ENCODE results near the gene UMAD1. TPM values are rescaled to one million over a fixed set of nuclear protein-coding genes. Genes with fewer than 3 reads are reported as not detected.
A peak's percentile ranks its signal among the peaks of the same experiment; 100 is the strongest.
"Not testable (repeated sequence)": the region's sequence is repeated elsewhere in the genome, so short reads cannot be mapped to it uniquely, and the experiment has no call there.

UMAD1 gene
- total RNA-seq, 1 experiment from 2014 or later, result 20.8 TPM

- peak; percentile 92 for DNase-seq (ENCODE audit: low spot score)
Observed at GRCh38 chr7:7795630-7796121, 155.1 kb downstream of the UMAD1 start.

DNA sequence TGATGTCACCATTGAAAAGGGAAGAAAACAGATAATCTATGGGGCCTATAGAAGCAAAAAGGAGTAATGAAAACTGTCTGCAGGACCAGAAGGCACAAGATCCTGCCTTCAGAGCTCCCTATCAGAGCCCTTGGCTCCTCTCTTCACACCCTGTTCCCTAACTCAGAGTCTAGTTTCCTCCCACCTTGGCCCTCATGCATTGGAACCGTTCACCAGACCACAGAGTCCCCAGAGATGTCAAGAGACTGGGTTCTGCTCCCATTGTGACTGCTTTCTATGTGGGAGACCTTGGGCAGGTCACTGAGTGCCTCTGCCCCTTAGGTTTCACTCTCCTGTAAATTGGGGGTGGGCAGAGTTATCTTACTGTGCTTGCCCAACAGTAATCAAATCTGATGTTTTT is 158.0 kb downstream of the UMAD1 start:
- no peak for DNase-seq (ENCODE audit: low spot score)

DNA sequence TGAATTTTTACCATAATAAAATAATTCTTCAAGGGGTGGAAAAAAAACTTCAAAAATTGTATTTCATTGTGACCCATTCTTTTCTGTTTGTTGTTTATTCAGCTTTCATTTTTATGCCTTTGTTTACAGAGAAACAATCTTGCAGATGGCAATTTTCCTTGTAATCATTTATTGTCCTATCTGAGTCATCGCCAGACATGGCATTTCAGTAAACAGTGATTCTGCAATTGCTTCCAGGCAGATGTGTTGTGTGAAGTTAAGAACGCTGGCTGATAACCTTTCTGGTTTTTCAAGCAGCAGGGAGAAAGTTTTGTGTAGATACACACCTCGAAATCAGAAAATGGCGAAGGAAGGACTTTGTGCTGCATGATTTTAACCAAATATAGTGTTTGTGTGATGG is 158.6 kb downstream of the UMAD1 start:
- peak; percentile 47 for DNase-seq (ENCODE audit: low spot score)

- no peak for DNase-seq (ENCODE audit: low spot score)
Observed at GRCh38 chr7:7802531-7802930, 162.0 kb downstream of the UMAD1 start.

DNA sequence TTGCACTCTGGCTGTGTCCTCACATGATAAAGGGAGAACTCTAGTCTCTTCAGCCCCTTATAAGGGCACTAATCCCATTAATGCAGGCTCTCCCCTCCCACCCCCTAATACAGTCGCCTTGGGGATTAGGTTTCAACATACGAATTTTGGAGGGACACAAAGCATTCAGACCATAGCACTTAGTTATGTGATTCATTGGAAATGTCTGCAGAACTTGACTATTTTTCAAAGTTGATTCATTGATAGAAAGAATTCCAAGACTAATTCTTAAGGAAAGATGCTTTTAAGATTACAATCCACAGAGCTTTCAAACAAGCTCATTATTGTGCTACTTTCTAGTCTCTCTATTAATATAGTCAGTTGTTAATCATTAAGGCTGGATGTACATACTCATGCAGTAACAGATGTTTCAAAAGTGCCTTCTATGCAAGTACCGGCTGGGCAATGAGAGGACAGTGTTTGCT is 163.2 kb downstream of the UMAD1 start:
- DNase-seq (ENCODE audit: low spot score), result no peak

GRCh38 chr7:7804822-7805221 is 164.3 kb downstream of the UMAD1 start:
- not testable (repeated sequence) for DNase-seq (ENCODE audit: low spot score)

DNA sequence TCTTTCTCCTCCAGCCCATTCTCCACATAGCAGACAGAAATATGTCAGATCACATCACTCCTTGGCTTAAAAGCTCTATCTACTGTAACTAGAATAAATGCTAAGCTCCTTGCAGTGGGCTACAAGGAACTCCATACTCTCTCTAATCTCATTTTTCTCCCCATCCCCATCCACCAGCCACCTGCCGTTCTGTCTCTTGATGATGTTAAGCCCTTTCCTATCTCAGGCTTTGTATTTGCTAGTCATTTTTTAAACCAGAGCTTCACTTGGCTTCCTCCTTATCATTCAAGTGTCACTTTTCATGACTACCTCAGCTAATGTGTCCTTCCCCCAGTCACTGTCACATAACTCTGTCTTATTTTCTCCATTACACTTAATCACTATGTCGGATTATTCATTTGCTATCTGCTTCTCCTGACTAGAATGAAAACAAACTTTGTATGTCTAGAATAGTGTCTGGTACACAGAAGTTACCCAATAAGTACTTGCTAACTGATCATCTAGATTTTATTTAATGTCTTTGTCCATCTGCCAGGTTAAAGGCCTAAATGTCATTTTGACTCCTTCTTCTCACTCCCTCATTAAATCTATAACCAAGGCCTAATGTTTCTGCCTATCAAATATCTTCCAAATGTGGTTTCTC is 165.1 kb downstream of the UMAD1 start:
- no peak for DNase-seq (ENCODE audit: low spot score)

DNA sequence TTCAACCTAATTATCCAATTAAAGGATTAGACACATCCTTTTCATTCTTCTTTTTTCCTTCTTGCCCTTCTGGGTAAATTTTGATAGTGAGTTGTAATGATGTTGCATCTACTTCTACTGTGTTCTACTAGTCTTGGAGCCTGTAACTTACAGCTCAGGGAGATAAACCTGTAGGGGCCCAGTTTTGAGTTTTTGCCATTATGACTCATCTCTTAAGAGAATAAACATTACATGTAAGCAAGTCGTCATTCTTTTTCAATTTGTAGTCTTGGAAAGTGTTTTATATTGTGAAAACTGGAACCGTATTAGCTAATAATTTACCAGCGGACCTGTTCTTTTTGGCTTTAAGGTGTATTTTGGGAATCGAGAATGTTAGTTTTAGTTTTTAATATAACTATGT is 167.6 kb downstream of the UMAD1 start:
- DNase-seq (ENCODE audit: low spot score), result peak; percentile 60

DNA sequence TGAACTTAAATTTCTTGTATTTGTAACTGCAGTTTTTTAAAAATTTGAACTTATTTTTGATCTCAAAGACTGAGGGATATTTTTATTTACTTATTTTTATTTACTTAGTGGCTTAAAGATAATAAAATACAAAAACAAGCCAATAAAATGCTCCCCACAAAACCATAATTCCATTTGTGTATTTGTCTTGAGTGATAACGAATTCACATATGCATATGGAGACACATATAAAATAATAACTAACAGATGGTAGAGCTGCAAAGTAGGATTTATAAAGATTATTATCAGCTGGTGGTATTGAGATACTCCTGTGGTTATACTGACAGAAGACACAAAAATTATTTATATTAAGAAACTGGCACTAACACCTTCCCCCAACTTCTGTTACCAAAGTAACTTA is 168.1 kb downstream of the UMAD1 start:
- no peak for DNase-seq (ENCODE audit: low spot score)

DNA sequence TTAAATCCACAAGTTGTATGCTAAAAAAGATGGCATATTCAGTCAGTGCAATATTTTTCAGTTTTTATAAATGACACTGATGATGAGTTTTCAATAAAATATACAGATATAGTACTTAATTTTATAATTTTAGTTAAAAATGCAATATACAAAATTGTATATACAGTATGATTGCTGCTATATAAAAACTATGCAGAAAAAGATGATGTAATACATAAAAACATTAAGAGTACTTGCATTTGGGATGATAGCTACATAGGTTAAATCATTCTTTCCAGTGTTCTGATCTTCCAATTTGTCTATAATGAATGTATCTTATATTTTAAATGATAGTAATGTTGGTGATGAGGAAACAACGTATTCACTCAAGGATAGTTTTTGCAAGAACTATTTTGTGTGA is 169.8 kb downstream of the UMAD1 start:
- no peak for DNase-seq (ENCODE audit: low spot score)

DNA sequence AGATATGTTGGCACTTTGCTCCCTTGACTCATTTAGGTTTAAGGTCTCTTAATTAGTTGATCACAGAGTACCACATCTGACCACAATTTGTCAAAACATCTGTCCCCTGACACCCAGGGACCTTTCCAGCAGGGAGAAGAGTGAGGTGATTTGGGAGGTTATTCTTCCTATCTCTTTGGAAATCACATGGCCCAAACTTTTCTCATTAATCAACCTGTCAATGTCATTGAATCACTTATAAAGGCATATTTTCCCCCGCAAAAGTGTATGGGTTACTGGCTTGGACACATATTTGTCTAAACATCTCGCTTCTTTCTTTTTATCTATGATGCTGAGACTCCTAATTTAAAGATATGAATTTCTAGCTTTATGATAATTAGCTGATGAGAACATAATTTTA is 170.3 kb downstream of the UMAD1 start:
- DNase-seq (ENCODE audit: low spot score), result no peak

DNA sequence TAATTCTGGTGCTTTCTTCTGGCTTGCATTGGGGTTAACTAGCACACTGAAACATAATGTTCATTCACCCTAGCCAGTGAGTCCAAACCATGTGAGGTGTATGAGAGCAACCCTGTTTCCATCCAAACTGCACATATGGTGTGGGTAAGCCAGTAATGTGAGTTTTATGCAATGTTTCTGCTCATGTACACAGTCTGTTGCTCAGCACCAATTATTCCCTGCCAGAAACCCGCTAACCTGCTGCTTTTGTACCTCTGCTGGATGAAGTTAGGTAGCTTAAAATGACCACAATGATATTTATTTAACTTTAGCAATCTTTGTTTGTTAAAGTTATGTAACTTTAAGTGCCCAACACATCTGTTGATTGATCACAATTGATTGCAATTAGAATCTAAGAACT is 171.6 kb downstream of the UMAD1 start:
- no peak for DNase-seq (ENCODE audit: low spot score)

GRCh38 chr7:7815395-7815794 is 174.8 kb downstream of the UMAD1 start:
- no peak for DNase-seq (ENCODE audit: low spot score)

- DNase-seq (ENCODE audit: low spot score), result no peak
Observed at GRCh38 chr7:7816084-7816483, 175.5 kb downstream of the UMAD1 start.

GRCh38 chr7:7816816-7817536 is 176.4 kb downstream of the UMAD1 start:
- DNase-seq (ENCODE audit: low spot score), result no peak

DNA sequence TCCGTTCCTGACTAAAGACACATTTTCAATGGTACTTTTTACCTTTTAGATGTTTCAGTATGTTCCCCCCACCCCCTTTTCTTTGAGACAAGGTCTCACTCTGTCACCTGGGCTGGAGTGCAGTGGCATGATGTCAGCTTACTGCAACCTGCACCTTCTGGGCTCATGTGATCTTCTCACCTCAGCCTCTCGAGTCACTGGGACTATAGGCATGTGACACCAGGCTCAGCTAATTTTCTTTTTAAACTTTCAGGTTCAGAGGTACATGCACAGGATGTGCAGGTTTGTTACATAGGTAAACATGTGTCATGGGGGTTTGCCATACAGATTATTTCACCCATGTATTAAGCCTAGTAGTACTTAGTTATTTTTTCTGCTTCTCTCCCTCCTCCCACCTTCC is 177.2 kb downstream of the UMAD1 start:
- no peak for DNase-seq (ENCODE audit: low spot score)

GRCh38 chr7:7818179-7818578 is 177.6 kb downstream of the UMAD1 start:
- not testable (repeated sequence) for DNase-seq (ENCODE audit: low spot score)

DNA sequence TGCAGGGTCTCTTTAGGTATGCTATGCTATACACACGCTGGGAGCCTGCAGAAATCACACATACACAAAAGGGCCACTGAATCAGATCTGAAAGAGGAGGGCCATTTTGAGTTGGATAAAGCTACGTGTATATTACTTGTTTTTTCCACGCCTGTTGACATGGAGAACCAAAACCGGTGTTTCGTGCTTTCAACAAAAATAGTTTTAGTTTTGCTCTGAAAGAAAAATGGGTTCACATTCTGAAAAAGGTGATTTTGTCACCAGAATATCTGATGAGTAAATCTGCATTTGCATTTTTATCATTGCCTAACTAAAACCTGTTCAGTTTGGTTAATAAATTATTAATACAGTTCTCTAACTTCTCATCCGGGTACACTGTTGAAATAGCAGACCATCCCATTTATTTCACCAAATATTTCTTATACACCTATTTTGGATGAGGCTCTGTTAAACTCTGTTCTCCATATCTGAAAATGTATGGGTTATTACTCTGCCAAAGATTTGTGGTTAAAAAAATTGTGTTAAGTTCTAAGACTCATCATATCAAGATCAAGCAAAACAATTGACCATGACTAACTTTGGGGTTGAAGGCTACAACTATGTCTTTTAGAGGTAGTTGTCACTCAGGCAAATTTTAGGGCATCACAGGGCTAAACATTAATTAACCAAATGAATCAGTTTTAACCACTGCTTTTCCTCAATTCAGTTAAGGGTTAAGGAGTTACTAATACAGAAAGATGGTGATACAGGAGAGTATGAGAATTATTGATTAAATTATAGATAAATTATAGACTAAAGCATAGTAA is 179.1 kb downstream of the UMAD1 start:
- DNase-seq (ENCODE audit: low spot score), result no peak

GRCh38 chr7:7820409-7820808 is 179.9 kb downstream of the UMAD1 start:
- DNase-seq (ENCODE audit: low spot score), result no peak

GRCh38 chr7:7820939-7821338 is 180.4 kb downstream of the UMAD1 start:
- DNase-seq (ENCODE audit: low spot score), result no peak

- no peak for DNase-seq (ENCODE audit: low spot score)
Observed at GRCh38 chr7:7821517-7821916, 181.0 kb downstream of the UMAD1 start.

DNA sequence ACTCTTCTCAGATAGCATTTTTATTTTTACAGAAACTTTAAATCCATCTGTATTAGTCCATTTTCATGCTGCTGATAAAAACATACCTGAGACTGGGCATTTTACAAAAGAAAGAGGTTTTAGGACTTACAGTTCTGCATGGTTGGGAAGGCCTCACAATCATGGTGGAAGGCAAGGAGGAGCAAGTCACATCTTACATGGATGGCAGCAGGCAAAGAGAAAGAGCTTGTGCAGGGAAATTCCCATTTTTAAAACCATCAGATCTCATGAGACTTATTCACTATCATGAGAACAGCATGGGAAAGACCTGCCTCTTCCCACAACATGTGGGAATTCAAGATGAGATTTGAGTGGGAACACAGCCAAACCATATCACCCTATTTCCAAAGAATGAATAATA is 184.7 kb downstream of the UMAD1 start:
- DNase-seq (ENCODE audit: low spot score), result not testable (repeated sequence)

- DNase-seq (ENCODE audit: low spot score), result peak; percentile 27
Observed at GRCh38 chr7:7829667-7830066, 189.1 kb downstream of the UMAD1 start.
